K562 (cell line): Measurements from ENCODE around the gene MLLT1. TPM values are rescaled to one million over a fixed set of nuclear protein-coding genes. Genes with fewer than 3 reads are reported as not detected.

Experiments
- ATAC-seq: fragments of 200-7000 bp; cut with Tn5 transposase; 3 replicates; pipeline ENCODE4 v1.9.1; 2020; ENCODE audit warnings: moderate library complexity
- BruUV-seq: library from RNA; stranded (reverse); fragments of 400-500 nt; replicated peaks from 2 replicates; lab custom pipeline; 2021; lab: Mats Ljungman, UMichigan
- CTCF ChIA-PET: fragments of 300-600 bp; formaldehyde crosslinking; extraction: SDS; loops from one replicate; lab custom pipeline; 2021; ENCODE audit warnings: low intra/inter-chr PET ratio; lab: Yijun Ruan, JAX
- POLR2A ChIA-PET: fragments of 300-600, 350-650 bp; sonication (Branson Sonifier 250); formaldehyde crosslinking; extraction: SDS; loops from one replicate; lab custom pipeline; 2021; ENCODE audit warnings: antibody characterized with exemption, inconsistent platforms; lab: Yijun Ruan, JAX
- DNase-seq, 4 experiments: peaks; one replicate each; pipeline versions ENCODE4 v3.0.0 to v3.0.0-alpha.2; 2011 to 2018; ENCODE audit warnings: low spot score in 3 of 4, mixed read lengths in 3 of 4; ENCODE audit errors: extremely low read depth in 1 of 4
- FAIRE-seq: peaks from 2 replicates; lab custom pipeline; 2011; peaks lifted over from hg19 to GRCh38; lab: Jason Lieb, UNC
- H2AFZ ChIP-seq: 2 replicates; pipeline ENCODE4 v1.6.0; 2011; ENCODE audit warnings: low read depth, low read length, control low read depth, inconsistent platforms
- H3K27ac ChIP-seq: fragments of 200-600 bp; 3 replicates; pipeline ENCODE4 v1.8.0; 2011; ENCODE audit warnings: low read depth, mild to moderate bottlenecking, control low read depth, inconsistent platforms, low read length, moderate library complexity, mixed read lengths; ENCODE audit errors: extremely low read depth
- H3K27me3 ChIP-seq, 2 experiments: fragments of 300-600 bp in 1 of 2; 2 replicates in 1 of 2; 3 replicates in 1 of 2; pipeline versions ENCODE4 v1.6.0 to v1.8.0; 2011; ENCODE audit warnings: inconsistent platforms in 2 of 2, low read length in 2 of 2, mild to moderate bottlenecking in 1 of 2, mixed read lengths in 1 of 2, moderate library complexity in 1 of 2; ENCODE audit not compliant: control insufficient read depth in 2 of 2, insufficient read depth in 2 of 2
- H3K36me3 ChIP-seq: fragments of 300-600 bp; 3 replicates; pipeline ENCODE4 v1.8.0; 2011; ENCODE audit warnings: mild to moderate bottlenecking, low read length, inconsistent platforms; ENCODE audit not compliant: control insufficient read depth, insufficient read depth
- H3K4me1 ChIP-seq, 2 experiments: fragments of 200-600 bp in 1 of 2; replicated peaks in 1 of 2; 2 replicates in 1 of 2; 3 replicates in 1 of 2; pipeline versions ENCODE4 v1.5.1 to v1.8.0; 2011; ENCODE audit warnings: inconsistent platforms in 2 of 2, low read length in 2 of 2, mild to moderate bottlenecking in 1 of 2, mixed read lengths in 1 of 2, moderate library complexity in 1 of 2; ENCODE audit not compliant: control insufficient read depth in 2 of 2, insufficient read depth in 2 of 2
- H3K4me2 ChIP-seq: 2 replicates; pipeline ENCODE4 v1.6.1; 2011; ENCODE audit warnings: low read length, control low read depth, inconsistent platforms, mixed read lengths; ENCODE audit not compliant: insufficient read depth
- H3K4me3 ChIP-seq: fragments of 200-600 bp; sonication (generic), shearing (Covaris generic); 2 replicates; pipeline ENCODE4 v1.5.1; 2016; ENCODE audit warnings: control low read depth, inconsistent platforms
- H3K79me2 ChIP-seq: fragments of 200-600 bp; 3 replicates; pipeline ENCODE4 v1.8.0; 2011; ENCODE audit warnings: low read length, inconsistent platforms; ENCODE audit not compliant: control insufficient read depth, insufficient read depth
- H3K9ac ChIP-seq, 2 experiments: 2 replicates each; pipeline versions ENCODE4 v1.6.0 to v1.6.1; 2011; ENCODE audit warnings: low read depth in 2 of 2, low read length in 2 of 2, control low read depth in 1 of 2, inconsistent platforms in 1 of 2, mild to moderate bottlenecking in 1 of 2, mixed read lengths in 1 of 2; ENCODE audit not compliant: insufficient read depth in 1 of 2
- H3K9me1 ChIP-seq: one replicate; pipeline ENCODE4 v1.6.0; 2011; ENCODE audit warnings: inconsistent platforms, mild to moderate bottlenecking, low read length, moderate library complexity; ENCODE audit not compliant: control insufficient read depth, insufficient read depth
- H3K9me3 ChIP-seq: replicated peaks from 2 replicates; pipeline ENCODE4 v1.5.1; 2011; ENCODE audit warnings: low read depth, low read length, inconsistent platforms; ENCODE audit not compliant: control insufficient read depth, insufficient read depth
- H4K20me1 ChIP-seq: replicated peaks from 2 replicates; pipeline ENCODE4 v1.6.1; 2011; ENCODE audit warnings: low read length, inconsistent platforms, mixed read lengths; ENCODE audit not compliant: control insufficient read depth, insufficient read depth
- ARID3B ChIP-seq: fragments of 250-450 bp; sonication (Bioruptor Pico); IDR thresholded peaks from 2 replicates; pipeline ENCODE4 v1.4.0; 2020; ENCODE audit warnings: borderline replicate concordance
- POLR2A ChIP-seq: fragments of 450-650 bp; conservative IDR thresholded peaks from 2 replicates; pipeline ENCODE4 v1.6.1; 2016
- POLR2B ChIP-seq: fragments of 450-650 bp; IDR thresholded peaks from 2 replicates; pipeline ENCODE4 v1.6.1; 2018; ENCODE audit warnings: low read depth; ENCODE audit not compliant: partially characterized antibody
- PRPF4 ChIP-seq: fragments of 200-400 bp; formaldehyde crosslinking; IDR thresholded peaks from one replicate; pipeline ENCODE4 v1.6.1; 2017; ENCODE audit warnings: low read length, low read depth, mild to moderate bottlenecking; ENCODE audit not compliant: insufficient read depth, poor library complexity, severe bottlenecking
- PTRF ChIP-seq: fragments of 450-650 bp; IDR thresholded peaks from 2 replicates; pipeline ENCODE4 v1.6.1; 2016; ENCODE audit warnings: mild to moderate bottlenecking, missing genetic modification characterization, missing compliant biosample characterization
- SUPT5H ChIP-seq: fragments of 450-650 bp; IDR thresholded peaks from 2 replicates; pipeline ENCODE4 v1.6.1; 2016
- ZNF12 ChIP-seq: sonication (generic); formaldehyde crosslinking; IDR thresholded peaks from 2 replicates; pipeline ENCODE4 v1.4.0; 2020; ENCODE audit warnings: mild to moderate bottlenecking, missing genetic modification reagents
- WGBS: fragments of 100-300 bp; shearing (Covaris generic); methylation state at CpG from one replicate; pipeline ENCODE4 v1.1.6; 2016; ENCODE audit warnings: low coverage, mixed read lengths; ENCODE audit not compliant: insufficient coverage; ENCODE audit errors: missing lambda C conversion rate; 5-methylcytosine and 5-hydroxymethylcytosine counted together
- in situ Hi-C: fragments of 300-500 bp; cut with MboI; formaldehyde crosslinking; loops from 4 replicates; pipeline ENCODE4 v1.15.0; 2018; ENCODE audit warnings: inconsistent platforms, mixed read lengths
- intact Hi-C: fragments of 100-400 bp; cut with micrococcal nuclease; formaldehyde crosslinking; loops from 2 replicates; pipeline ENCODE4 v1.14.2; 2022
- polyA plus RNA-seq, 8 experiments: library from polyadenylated mRNA; depleted of rRNA in 4 of 8; stranded (reverse) in 5 of 8; unstranded in 3 of 8; fragments of >200 nt; fragmentation: Nextera tagmentation in 2 of 8; fragmentation: Illumina TruSeq in 1 of 8; extraction: Ambion mirVana in 2 of 8; extraction: Trizol in 1 of 8; gene quantifications; 2 replicates each; pipeline versions ENCODE4 v1.2.1 to v1.2.3, GENCODE V29; 2011 to 2014; ENCODE audit warnings: inconsistent platforms in 1 of 8, missing spikeins in 1 of 8
- total RNA-seq, 7 experiments: library from RNA; depleted of rRNA in 6 of 7; stranded (reverse); fragments of >200 nt in 6 of 7; fragmentation: Illumina TruSeq in 2 of 7; extraction: Trizol in 2 of 7; gene quantifications; 2 replicates each; pipeline versions ENCODE4 v1.2.1 to v1.2.3, GENCODE V29; 2011 to 2021; ENCODE audit warnings: low replicate concordance in 1 of 7

MLLT1 gene
- total and polyA plus RNA-seq, 9 of the 15 experiments (the other 6 are each of a cell fraction or from before 2014, with no cell fraction given) = 0.23 to 63.5 (median 15.4) TPM

- BruUV-seq = no TSS peak
- ATAC-seq = no peak
- Histone ChIP-seq H3K27me3 (no peaks in the 10 kb centered on the region), H3K9ac (no peak overlapping the region; a peak in 1 of 4 replicates), H3K79me2 (no peaks in the 10 kb centered on the region), H3K4me3 (no peak overlapping the region), H3K9me3 (no peaks in the 10 kb centered on the region), H3K4me1 (peaks cover 0 to 20% of the 10 kb centered on the region in 2 experiments; a peak in 2 of 5 replicates), H3K9me1 (no peaks in the 10 kb centered on the region), H3K36me3 (peaks cover 29% of the 10 kb centered on the region; the same call in 1 of the 3 replicates), H4K20me1 (0 out of 2 replicates have a peak, but pooled peaks cover 7% of the 10 kb centered on the region), H2AFZ (no peak overlapping the region), H3K27ac (no peak overlapping the region), H3K4me2 (no peak overlapping the region)
- 73% methylated on average over 6 of the region's 7 CpGs for WGBS
- in situ Hi-C loops = no loop called here
- ChIA-PET POLR2A (no interaction called here), CTCF (no interaction called here)
- DNase-seq = no peak
- FAIRE-seq = no peak
- intact Hi-C loops = no loop called here
- TF ChIP-seq ZNF12 (CRISPR knock-in tag) = no peak
- TF ChIP-seq ARID3B (CRISPR knock-in tag) = no peak
- TF ChIP-seq SUPT5H = peak; percentile 39; the same call in 1 of the 2 replicates
- TF ChIP-seq POLR2A = peak; percentile 8; the same call in 1 of the 2 replicates
- TF ChIP-seq POLR2B = peak; percentile 4
- TF ChIP-seq PTRF = no peak
- no peak for TF ChIP-seq PRPF4
Observed at GRCh38 chr19:6210091-6210490, 69.7 kb downstream of the MLLT1 start.
